NCI-H146 (cell line): ENCODE results near the gene C2CD3.

ENCODE experiments used
- DNase-seq: peaks from one replicate; lab custom pipeline; 2025; lab: John Stamatoyannopoulos, UW

The C2CD3 gene

GRCh38 chr11:73982595-73982989 is 188.2 kb downstream of the C2CD3 start, which contains the start of gene UCP2:
UCP2 (minus strand) TSS chr11:73982843; CDS start chr11:73978378, 4,465 bp downstream.
- peak; percentile 94 for DNase-seq

- DNase-seq, result peak; percentile 23
Measured at GRCh38 chr11:73981051-73981805, 189.6 kb downstream of the C2CD3 start.

- peak; percentile 94 for DNase-seq
Measured at GRCh38 chr11:73980001-73980961, 190.5 kb downstream of the C2CD3 start.

- no peak for DNase-seq
Measured at GRCh38 chr11:73978576-73979086, 192.2 kb downstream of the C2CD3 start.

GRCh38 chr11:73977856-73978519 is 192.8 kb downstream of the C2CD3 start:
- DNase-seq, result no peak

GRCh38 chr11:73976451-73977151 is 194.2 kb downstream of the C2CD3 start:
- no peak for DNase-seq

- DNase-seq, result no peak
Measured at GRCh38 chr11:73975479-73975757, 195.4 kb downstream of the C2CD3 start.

- DNase-seq, result no peak
Measured at GRCh38 chr11:73974604-73975478, 196.0 kb downstream of the C2CD3 start.

- no peak for DNase-seq
Measured at GRCh38 chr11:73972620-73973449, 198.0 kb downstream of the C2CD3 start.

GRCh38 chr11:73972187-73972586 is 198.6 kb downstream of the C2CD3 start:
- DNase-seq, result no peak

GRCh38 chr11:73971175-73971719 is 199.6 kb downstream of the C2CD3 start:
- no peak for DNase-seq

- no peak for DNase-seq
Measured at GRCh38 chr11:73969991-73970800, 200.6 kb downstream of the C2CD3 start.

GRCh38 chr11:73969091-73969490 is 201.7 kb downstream of the C2CD3 start:
- DNase-seq, result no peak

- DNase-seq, result no peak
Measured at GRCh38 chr11:73968356-73968966, 202.3 kb downstream of the C2CD3 start.

- DNase-seq, result no peak
Measured at GRCh38 chr11:73965764-73966121, 205.1 kb downstream of the C2CD3 start.

GRCh38 chr11:73965076-73965763 is 205.6 kb downstream of the C2CD3 start:
- no peak for DNase-seq

- no peak for DNase-seq
Measured at GRCh38 chr11:73963861-73964260, 206.9 kb downstream of the C2CD3 start.
